Bronchial epithelial cell (primary cell): ENCODE data around the gene MGAT5B. TPM values are rescaled to one million over a fixed set of nuclear protein-coding genes. Genes with fewer than 3 reads are reported as not detected.

Experiments used
- DNase-seq: peaks from one replicate; pipeline ENCODE4 v3.0.0-alpha.2; 2010; ENCODE audit warnings: low read depth
- FAIRE-seq: peaks from 2 replicates; lab custom pipeline; 2011; peaks lifted over from hg19 to GRCh38; lab: Jason Lieb, UNC
- H3K27me3 ChIP-seq: 2 replicates; pipeline ENCODE4 v1.5.1; 2011; ENCODE audit warnings: low read length; ENCODE audit not compliant: control insufficient read depth, insufficient read depth
- H3K36me3 ChIP-seq: 2 replicates; pipeline ENCODE4 v1.5.1; 2011; ENCODE audit warnings: low read length; ENCODE audit not compliant: control insufficient read depth, insufficient read depth
- H3K4me3 ChIP-seq: 2 replicates; pipeline ENCODE4 v1.5.1; 2011; ENCODE audit warnings: mild to moderate bottlenecking, low read depth, low read length, control low read depth
- CTCF ChIP-seq: IDR thresholded peaks from 2 replicates; pipeline ENCODE4 v1.5.1; 2011; ENCODE audit warnings: mild to moderate bottlenecking, moderate library complexity, low read length, control low read depth, inconsistent platforms; ENCODE audit not compliant: insufficient read depth, severe bottlenecking
- total RNA-seq: library from RNA; depleted of rRNA; stranded (reverse); fragments of >200 nt; gene quantifications from 2 replicates; pipeline ENCODE4 v1.2.1, GENCODE V29; 2014

MGAT5B gene
- total RNA-seq, 1 donor from 2014 or later, result not detected

DNA sequence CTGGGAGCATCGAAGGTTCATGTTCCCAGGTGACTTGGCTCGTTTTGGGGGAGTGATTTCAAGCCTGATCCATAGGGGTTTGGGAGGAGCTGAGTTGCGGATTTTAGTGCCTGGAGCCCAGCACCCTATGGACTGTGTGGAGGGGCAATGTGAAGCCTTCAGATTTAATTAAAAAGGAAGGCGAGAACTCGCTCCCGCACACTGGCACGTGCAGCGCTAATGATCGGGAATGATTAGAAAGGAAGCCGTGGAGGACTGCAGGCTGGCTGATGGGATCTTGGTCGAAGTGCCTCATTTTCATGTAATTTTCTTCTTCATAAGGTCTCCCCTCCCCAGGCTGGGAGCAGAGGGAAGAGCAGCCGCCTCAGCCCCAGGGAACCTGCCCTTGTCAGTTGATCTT, 12.8 kb downstream of the MGAT5B start:
- Histone ChIP-seq H3K36me3 (no peaks in the 10 kb centered on the region), H3K27me3 (peaks cover 15% of the 10 kb centered on the region), H3K4me3 (no peak overlapping the region)
- DNase-seq, result no peak
- no peak for TF ChIP-seq CTCF
- no peak for FAIRE-seq

- TF ChIP-seq CTCF, result no peak
- peaks cover 15% of the 10 kb centered on the region for H3K27me3 ChIP-seq
- no peak for DNase-seq
- no peak for FAIRE-seq
- no peak overlapping the region for H3K4me3 ChIP-seq
- H3K36me3 ChIP-seq, result no peaks in the 10 kb centered on the region
Observed at GRCh38 chr17:76881408-76881807, 13.2 kb downstream of the MGAT5B start.

GRCh38 chr17:76881966-76882365, 13.8 kb downstream of the MGAT5B start:
- DNase-seq (no peak), FAIRE-seq (no peak)
- H3K27me3 ChIP-seq, result peaks cover 15% of the 10 kb centered on the region
- no peaks in the 10 kb centered on the region for H3K36me3 ChIP-seq
- no peak overlapping the region for H3K4me3 ChIP-seq
- no peak for TF ChIP-seq CTCF

DNA sequence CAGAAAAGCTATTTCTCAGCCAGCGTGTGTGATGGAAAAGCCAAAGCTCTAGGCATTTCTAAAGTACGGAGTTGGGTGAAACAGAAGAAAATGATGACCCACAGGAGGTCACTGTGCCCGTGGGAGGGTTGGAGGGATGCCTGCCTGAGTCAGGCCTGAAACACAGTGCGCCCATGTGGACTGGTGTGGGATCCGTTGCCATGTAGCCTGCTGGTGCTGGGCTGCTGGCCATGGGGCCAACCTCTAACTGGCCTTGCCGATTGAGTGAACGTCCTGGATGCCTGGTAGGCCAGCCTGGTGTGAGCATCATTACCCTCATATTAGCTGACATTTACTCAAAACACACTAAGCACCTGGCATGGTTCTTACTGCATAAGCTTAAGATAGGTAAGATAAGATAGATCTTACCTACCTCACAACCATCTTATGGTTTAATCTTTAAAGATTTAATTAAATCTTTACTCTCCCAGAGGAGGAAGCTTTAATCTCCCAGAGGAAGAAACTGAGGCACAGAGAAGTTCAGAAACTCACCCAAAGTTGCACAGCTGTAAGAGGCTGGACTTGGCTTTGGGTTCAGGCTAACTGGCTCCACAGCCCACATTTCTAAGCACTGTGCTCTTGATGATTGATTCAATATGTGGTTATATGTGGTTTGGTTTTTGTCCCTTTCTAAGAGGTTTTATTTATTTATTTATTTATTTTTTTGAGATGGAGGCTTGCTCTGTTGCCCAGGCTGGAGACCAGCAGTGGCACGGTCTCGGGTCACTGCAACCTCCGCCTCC, 15.7 kb downstream of the MGAT5B start:
- TF ChIP-seq CTCF, result no peak
- Histone ChIP-seq H3K36me3 (no peaks in the 10 kb centered on the region), H3K27me3 (peaks cover 12% of the 10 kb centered on the region), H3K4me3 (no peak overlapping the region)
- FAIRE-seq (peak; percentile 23), DNase-seq (no peak)

- no peak for FAIRE-seq
- DNase-seq, result no peak
- H3K4me3 ChIP-seq, result no peak overlapping the region
- TF ChIP-seq CTCF, result no peak
- peaks cover 8% of the 10 kb centered on the region for H3K27me3 ChIP-seq
- H3K36me3 ChIP-seq, result no peaks in the 10 kb centered on the region
Observed at GRCh38 chr17:76884995-76885893, 17.0 kb downstream of the MGAT5B start.
